COLO668 (cell line): ENCODE results near the gene PPFIBP1.
"Not testable (repeated sequence)": the region's sequence is repeated elsewhere in the genome, so short reads cannot be mapped to it uniquely, and the experiment has no call there.

Experiments used
- DNase-seq: peaks from one replicate; lab custom pipeline; 2025; ENCODE audit not compliant: unreplicated experiment; lab: John Stamatoyannopoulos, UW

The PPFIBP1 gene

GRCh38 chr12:27561535-27562350 is 37.7 kb downstream of the PPFIBP1 start:
- no peak for DNase-seq

GRCh38 chr12:27564612-27565213 is 40.7 kb downstream of the PPFIBP1 start:
- no peak for DNase-seq

GRCh38 chr12:27566159-27566558 is 42.2 kb downstream of the PPFIBP1 start:
- no peak for DNase-seq

- DNase-seq: no peak
These were observed 42.6 kb downstream of the PPFIBP1 start for GRCh38 chr12:27566626-27567025.

GRCh38 chr12:27571463-27571862 is 47.5 kb downstream of the PPFIBP1 start:
- DNase-seq: no peak

- DNase-seq: no peak
These were observed 48.7 kb downstream of the PPFIBP1 start for GRCh38 chr12:27572486-27573255.

GRCh38 chr12:27573972-27574371 is 50.0 kb downstream of the PPFIBP1 start:
- DNase-seq: no peak

GRCh38 chr12:27575090-27575761 is 51.2 kb downstream of the PPFIBP1 start:
- DNase-seq: no peak

GRCh38 chr12:27575762-27576118 is 51.7 kb downstream of the PPFIBP1 start:
- no peak for DNase-seq

- DNase-seq: no peak
These were observed 52.8 kb downstream of the PPFIBP1 start for GRCh38 chr12:27576667-27577347.

- no peak for DNase-seq
These were observed 53.7 kb downstream of the PPFIBP1 start for GRCh38 chr12:27577688-27578087.

- DNase-seq: no peak
These were observed 54.8 kb downstream of the PPFIBP1 start for GRCh38 chr12:27578689-27579372.

- DNase-seq: no peak
These were observed 56.7 kb downstream of the PPFIBP1 start for GRCh38 chr12:27580561-27581330.

- not testable (repeated sequence) for DNase-seq
These were observed 57.3 kb downstream of the PPFIBP1 start for GRCh38 chr12:27581331-27581671.

- DNase-seq: not testable (repeated sequence)
These were observed 57.8 kb downstream of the PPFIBP1 start for GRCh38 chr12:27581833-27582232.

- not testable (repeated sequence) for DNase-seq
These were observed 58.4 kb downstream of the PPFIBP1 start for GRCh38 chr12:27582445-27582844.

- DNase-seq: no peak
These were observed 59.2 kb downstream of the PPFIBP1 start for GRCh38 chr12:27583057-27583797.

GRCh38 chr12:27583981-27584380 is 60.0 kb downstream of the PPFIBP1 start:
- no peak for DNase-seq

GRCh38 chr12:27585739-27586265 is 61.8 kb downstream of the PPFIBP1 start:
- no peak for DNase-seq
